Pulmonary artery endothelial cell (primary cell): Measurements from ENCODE around the gene EPHA3. TPM values are rescaled to one million over a fixed set of nuclear protein-coding genes. Genes with fewer than 3 reads are reported as not detected.

Source experiments
- DNase-seq: peaks from one replicate; pipeline ENCODE4 v3.0.0-alpha.2; 2011; ENCODE audit warnings: low read depth, low spot score
- total RNA-seq: library from RNA; depleted of rRNA; stranded (reverse); fragments of >200 nt; gene quantifications from 2 replicates; pipeline ENCODE4 v1.2.3, GENCODE V29; 2014

EPHA3 gene
- total RNA-seq, 1 donor from 2014 or later, result not detected

GRCh38 chr3:89441141-89441540 is 333.7 kb downstream of the EPHA3 start:
- no peak for DNase-seq

- no peak for DNase-seq
These were observed 339.2 kb downstream of the EPHA3 start for GRCh38 chr3:89446593-89446992.

- no peak for DNase-seq
These were observed 339.8 kb downstream of the EPHA3 start for GRCh38 chr3:89447243-89447642.

GRCh38 chr3:89449086-89449485 is 341.7 kb downstream of the EPHA3 start:
- no peak for DNase-seq

GRCh38 chr3:89452066-89452465 is 344.6 kb downstream of the EPHA3 start:
- DNase-seq, result no peak

GRCh38 chr3:89455240-89455639 is 347.8 kb downstream of the EPHA3 start:
- DNase-seq, result no peak

GRCh38 chr3:89467898-89468363 is 360.5 kb downstream of the EPHA3 start:
- DNase-seq, result no peak

GRCh38 chr3:89472101-89472500 is 364.7 kb downstream of the EPHA3 start:
- no peak for DNase-seq

- DNase-seq, result no peak
These were observed 367.1 kb downstream of the EPHA3 start for GRCh38 chr3:89474333-89475130.

GRCh38 chr3:89488800-89489580 is 381.6 kb downstream of the EPHA3 start:
- DNase-seq, result no peak

GRCh38 chr3:89490129-89490528 is 382.7 kb downstream of the EPHA3 start:
- DNase-seq, result no peak

- DNase-seq, result no peak
These were observed 387.3 kb downstream of the EPHA3 start for GRCh38 chr3:89494734-89495133.

- no peak for DNase-seq
These were observed 396.5 kb downstream of the EPHA3 start for GRCh38 chr3:89503891-89504391.

- no peak for DNase-seq
These were observed 397.0 kb downstream of the EPHA3 start for GRCh38 chr3:89504432-89504831.

- DNase-seq, result no peak
These were observed 399.2 kb downstream of the EPHA3 start for GRCh38 chr3:89506462-89507103.

- no peak for DNase-seq
These were observed 413.9 kb downstream of the EPHA3 start for GRCh38 chr3:89521328-89521727.

GRCh38 chr3:89522155-89522554 is 414.7 kb downstream of the EPHA3 start:
- DNase-seq, result no peak

- DNase-seq, result no peak
These were observed 418.2 kb downstream of the EPHA3 start for GRCh38 chr3:89525609-89526008.

GRCh38 chr3:89527736-89528305 is 420.4 kb downstream of the EPHA3 start:
- no peak for DNase-seq
